Natural killer cell (primary cell): Measurements from ENCODE around the gene PPP3CA. TPM values are rescaled to one million over a fixed set of nuclear protein-coding genes. Genes with fewer than 3 reads are reported as not detected.

Experiments used
- ATAC-seq, 3 donors: fragments of 150-1000 bp in 2 of 3; fragments of 200-7000 bp in 1 of 3; cut with Tn5 transposase; 1 replicate in 1 of 3; 2 replicates in 2 of 3; pipeline ENCODE4 v1.10.0; 2021; ENCODE audit warnings: mild to moderate bottlenecking in 2 of 3, moderate library complexity in 2 of 3
- DNase-seq, 2 donors: peaks; one replicate each; pipeline versions ENCODE4 v3.0.0 to v3.0.0-alpha.2; 2013 to 2021; ENCODE audit warnings: mixed read lengths in 1 of 2
- H3K27ac ChIP-seq: one replicate; pipeline ENCODE4 v1.5.1; 2013; ENCODE audit warnings: mild to moderate bottlenecking, low read length
- H3K27me3 ChIP-seq: one replicate; pipeline ENCODE4 v1.6.1; 2013; ENCODE audit warnings: low read length; ENCODE audit not compliant: control insufficient read depth, insufficient read depth
- H3K36me3 ChIP-seq: one replicate; pipeline ENCODE4 v1.6.1; 2013; ENCODE audit warnings: low read length; ENCODE audit not compliant: control insufficient read depth, insufficient read depth
- H3K4me1 ChIP-seq: one replicate; pipeline ENCODE4 v1.6.1; 2013; ENCODE audit warnings: low read length; ENCODE audit not compliant: control insufficient read depth, insufficient read depth
- H3K4me3 ChIP-seq: one replicate; pipeline ENCODE4 v1.5.1; 2013; ENCODE audit warnings: low read length
- H3K9me3 ChIP-seq: one replicate; pipeline ENCODE4 v1.6.1; 2013; ENCODE audit warnings: low read length; ENCODE audit not compliant: control insufficient read depth, insufficient read depth
- H3K27ac Mint-ChIP-seq, 2 donors: one replicate each; pipeline ENCODE4 v1.8.0; 2022; ENCODE audit warnings: mild to moderate bottlenecking in 2 of 2, mixed read lengths in 2 of 2, moderate library complexity in 1 of 2
- H3K27me3 Mint-ChIP-seq, 2 donors: one replicate each; pipeline ENCODE4 v1.8.0; 2022; ENCODE audit warnings: low read depth in 2 of 2, mixed read lengths in 2 of 2
- H3K36me3 Mint-ChIP-seq: one replicate; pipeline ENCODE4 v1.8.0; 2022; ENCODE audit warnings: mixed read lengths
- H3K4me1 Mint-ChIP-seq, 2 donors: one replicate each; pipeline ENCODE4 v1.8.0; 2022; ENCODE audit warnings: mixed read lengths in 2 of 2
- H3K4me3 Mint-ChIP-seq: one replicate; pipeline ENCODE4 v1.8.0; 2022; ENCODE audit warnings: mild to moderate bottlenecking, moderate library complexity, mixed read lengths
- H3K9me3 Mint-ChIP-seq, 2 donors: one replicate each; pipeline ENCODE4 v1.8.0; 2022; ENCODE audit warnings: mixed read lengths in 2 of 2
- CTCF ChIP-seq: fragments of 200-600 bp; IDR thresholded peaks from one replicate; pipeline ENCODE4 v1.8.0; 2022; ENCODE audit warnings: antibody characterized with exemption
- WGBS: methylation state at CpG from one replicate; pipeline ENCODE4 v1.1.7; 2013; ENCODE audit warnings: missing lambda C conversion rate; ENCODE audit not compliant: insufficient coverage; 5-methylcytosine and 5-hydroxymethylcytosine counted together
- intact Hi-C: fragments of 100-400 bp; cut with micrococcal nuclease; formaldehyde crosslinking; loops from one replicate; pipeline ENCODE4 v1.14.2; 2022
- total RNA-seq, 4 donors: library from RNA; stranded (reverse); fragments of 120-200 nt in 1 of 4; gene quantifications; one replicate each; pipeline versions ENCODE4 v1.2.3 to v1.2.4, GENCODE V29; 2013 to 2022

Gene PPP3CA
- total RNA-seq, 3 donors from 2014 or later (not counting 1 experiment from before 2014, with no cell fraction given), result 53.1 to 73.1 (median 58.0) TPM

- intact Hi-C loops, result no loop called here
- H3K36me3 ChIP-seq, result no peaks in the 10 kb centered on the region
Measured at GRCh38 chr4:101172369-101172768, 175.0 kb downstream of the PPP3CA start.

GRCh38 chr4:101171747-101172146, 175.6 kb downstream of the PPP3CA start:
- no peak for ATAC-seq
- no peaks in the 10 kb centered on the region for H3K36me3 ChIP-seq
- Mint-ChIP-seq H3K4me1 (peaks cover 21 to 27% of the 10 kb centered on the region in 2 donors), H3K27me3 (no peaks in the 10 kb centered on the region), H3K4me3 (no peak overlapping the region), H3K9me3 (no peaks in the 10 kb centered on the region), H3K27ac (no peak overlapping the region), H3K36me3 (no peaks in the 10 kb centered on the region)
- H3K4me1 ChIP-seq, result no peaks in the 10 kb centered on the region
- no peak overlapping the region for H3K4me3 ChIP-seq
- no peaks in the 10 kb centered on the region for H3K9me3 ChIP-seq
- no peak for DNase-seq
- H3K27me3 ChIP-seq, result no peaks in the 10 kb centered on the region
- H3K27ac ChIP-seq, result no peak overlapping the region
- WGBS, result 100% methylated on average over 1 of the region's 3 CpGs
- intact Hi-C loops, result no loop called here
- no peak for TF ChIP-seq CTCF

More at GRCh38 chr4:101172369-101172768, 175.0 kb downstream of the PPP3CA start:
- Mint-ChIP-seq H3K27me3 (no peaks in the 10 kb centered on the region), H3K36me3 (no peaks in the 10 kb centered on the region), H3K4me1 (peaks cover 21 to 32% of the 10 kb centered on the region in 2 donors), H3K4me3 (no peak overlapping the region), H3K9me3 (no peaks in the 10 kb centered on the region), H3K27ac (no peak overlapping the region)
- Histone ChIP-seq H3K4me3 (no peak overlapping the region), H3K4me1 (no peaks in the 10 kb centered on the region), H3K27ac (no peak overlapping the region), H3K9me3 (no peaks in the 10 kb centered on the region), H3K27me3 (no peaks in the 10 kb centered on the region)
- 50% methylated on average over 1 of the region's 1 CpG for WGBS
- no peak for DNase-seq
- no peak for ATAC-seq
- TF ChIP-seq CTCF, result no peak

GRCh38 chr4:101169044-101170014, 178.0 kb downstream of the PPP3CA start:
- Histone ChIP-seq H3K4me1 (no peaks in the 10 kb centered on the region), H3K9me3 (no peaks in the 10 kb centered on the region), H3K27ac (no peak overlapping the region), H3K36me3 (no peaks in the 10 kb centered on the region), H3K4me3 (no peak overlapping the region), H3K27me3 (no peaks in the 10 kb centered on the region)
- TF ChIP-seq CTCF, result peak; percentile 81
- no peaks in the 10 kb centered on the region for H3K9me3 Mint-ChIP-seq
- peak; percentile 94 to 99 (median 99) for ATAC-seq
- H3K27ac Mint-ChIP-seq, result no peak overlapping the region
- no peaks in the 10 kb centered on the region for H3K36me3 Mint-ChIP-seq
- H3K4me1 Mint-ChIP-seq, result peaks cover 10 to 11% of the 10 kb centered on the region in 2 donors
- H3K27me3 Mint-ChIP-seq, result no peaks in the 10 kb centered on the region
- intact Hi-C loops, result loop anchor here (1.0 kb wide), 2 partner anchors 428 to 561 kb away; no protein-coding TSS in a partner anchor
- no peak overlapping the region for H3K4me3 Mint-ChIP-seq
- peak; percentile 30 to 81 for DNase-seq
- 59% methylated on average over 6 of the region's 6 CpGs for WGBS
